ENCODE data around the gene IGFBPL1.

The IGFBPL1 gene

GRCh38 chr9:38421498-38422211 is 2.6 kb downstream of the IGFBPL1 start:
- H3K4me3 ChIP-seq (replicated peaks; ENCODE audit: low read depth, low read length) = no peak overlapping the region
- no peak for DNase-seq (ENCODE audit: low read depth)
- TF ChIP-seq, protein P1, sequence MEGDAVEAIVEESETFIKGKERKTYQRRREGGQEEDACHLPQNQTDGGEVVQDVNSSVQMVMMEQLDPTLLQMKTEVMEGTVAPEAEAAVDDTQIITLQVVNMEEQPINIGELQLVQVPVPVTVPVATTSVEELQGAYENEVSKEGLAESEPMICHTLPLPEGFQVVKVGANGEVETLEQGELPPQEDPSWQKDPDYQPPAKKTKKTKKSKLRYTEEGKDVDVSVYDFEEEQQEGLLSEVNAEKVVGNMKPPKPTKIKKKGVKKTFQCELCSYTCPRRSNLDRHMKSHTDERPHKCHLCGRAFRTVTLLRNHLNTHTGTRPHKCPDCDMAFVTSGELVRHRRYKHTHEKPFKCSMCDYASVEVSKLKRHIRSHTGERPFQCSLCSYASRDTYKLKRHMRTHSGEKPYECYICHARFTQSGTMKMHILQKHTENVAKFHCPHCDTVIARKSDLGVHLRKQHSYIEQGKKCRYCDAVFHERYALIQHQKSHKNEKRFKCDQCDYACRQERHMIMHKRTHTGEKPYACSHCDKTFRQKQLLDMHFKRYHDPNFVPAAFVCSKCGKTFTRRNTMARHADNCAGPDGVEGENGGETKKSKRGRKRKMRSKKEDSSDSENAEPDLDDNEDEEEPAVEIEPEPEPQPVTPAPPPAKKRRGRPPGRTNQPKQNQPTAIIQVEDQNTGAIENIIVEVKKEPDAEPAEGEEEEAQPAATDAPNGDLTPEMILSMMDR (IDR thresholded peaks at IDR 0.05; ENCODE audit: low read length, missing control alignments) = no peak

DNA sequence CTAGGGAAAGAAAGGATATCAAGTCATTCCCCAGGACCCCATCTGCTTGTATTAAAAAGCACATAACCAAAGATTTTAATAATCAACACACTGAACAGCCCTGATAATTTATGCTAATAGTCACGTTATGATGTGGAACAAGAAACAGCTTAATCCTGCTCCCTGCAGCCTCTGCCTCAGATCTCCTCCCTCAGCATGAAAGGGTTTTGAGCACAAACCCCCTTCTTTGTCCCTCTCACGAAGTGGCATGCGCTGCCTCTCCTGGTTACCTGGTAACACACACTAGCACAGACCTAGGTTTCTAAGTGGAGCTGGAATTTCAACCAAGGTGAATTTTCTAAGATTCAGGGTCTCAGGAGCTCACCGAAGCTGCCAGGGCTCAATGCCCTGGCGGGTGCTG is 5.1 kb downstream of the IGFBPL1 start:
- no peak overlapping the region for H3K4me3 ChIP-seq (replicated peaks; ENCODE audit: low read depth, low read length)
- DNase-seq (ENCODE audit: low read depth) = no peak
- TF ChIP-seq, protein P1 (IDR thresholded peaks at IDR 0.05; ENCODE audit: low read length, missing control alignments) = no peak

DNA sequence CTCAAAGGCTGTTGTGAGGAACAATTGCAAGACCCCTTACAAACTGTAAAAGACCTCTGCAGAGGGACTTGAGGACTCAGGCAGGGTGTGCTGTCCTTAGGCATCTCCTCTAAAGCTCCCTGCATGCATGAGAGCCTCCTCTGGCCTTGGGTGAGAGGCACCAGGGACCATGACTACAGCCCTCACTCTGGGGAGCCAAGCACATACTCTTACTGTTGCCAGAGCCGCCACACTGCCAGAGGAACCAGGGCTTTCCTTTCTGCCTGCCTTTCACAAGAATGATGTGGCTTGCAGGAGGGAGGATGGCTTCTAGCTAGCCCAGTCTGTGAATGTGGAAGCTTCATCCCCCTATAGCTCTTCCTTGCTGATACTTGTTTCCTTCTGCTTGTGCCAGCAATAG is 5.9 kb downstream of the IGFBPL1 start:
- no peak for DNase-seq (ENCODE audit: low read depth)
- no peak overlapping the region for H3K4me3 ChIP-seq (replicated peaks; ENCODE audit: low read depth, low read length)
- TF ChIP-seq, protein P1 (IDR thresholded peaks at IDR 0.05; ENCODE audit: low read length, missing control alignments) = no peak

DNA sequence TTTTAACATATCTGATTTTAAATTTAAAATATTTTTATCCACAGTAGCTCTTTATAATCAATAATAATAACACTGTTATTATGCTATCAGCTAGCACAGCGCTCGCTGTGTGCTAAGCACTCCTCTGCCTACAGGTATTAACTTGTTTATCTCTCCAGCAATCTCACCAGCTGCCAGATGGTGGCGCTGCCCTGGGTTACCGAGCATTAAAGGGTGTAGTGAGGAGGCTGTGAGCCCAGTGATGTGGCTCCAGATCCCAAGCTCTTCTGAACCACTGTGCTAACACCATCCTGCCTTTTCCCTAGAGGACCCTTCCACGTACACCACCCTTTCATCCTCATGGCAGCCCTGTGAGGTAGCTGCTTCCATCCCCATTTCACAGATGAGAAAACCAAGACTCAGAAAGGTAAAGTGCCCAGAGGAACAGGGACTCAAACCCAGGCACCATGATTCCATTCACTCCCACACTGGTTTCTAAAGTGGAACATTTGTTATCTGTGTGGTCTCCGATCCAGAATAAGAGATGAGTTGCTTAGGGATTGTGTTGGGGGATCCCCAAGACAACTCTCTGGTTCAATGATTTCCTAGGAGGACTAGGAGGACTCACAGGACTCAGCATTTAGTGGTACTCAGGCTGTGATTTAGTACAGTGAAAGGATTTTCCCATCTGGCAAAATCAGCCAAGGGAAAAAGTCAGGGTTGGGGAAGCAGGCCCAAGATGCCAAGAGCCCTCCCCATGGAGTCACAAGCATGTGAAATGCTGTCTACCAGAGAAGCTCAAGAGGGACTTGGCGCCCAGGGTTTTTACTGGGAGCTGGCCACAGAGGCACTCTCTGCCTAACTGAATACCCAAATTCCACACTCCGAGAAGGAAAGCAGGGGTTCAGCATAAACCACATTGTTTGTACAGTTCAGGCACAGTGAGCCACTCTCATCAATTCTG is 7.0 kb downstream of the IGFBPL1 start:
- no peak for DNase-seq (ENCODE audit: low read depth)
- no peak overlapping the region for H3K4me3 ChIP-seq (replicated peaks; ENCODE audit: low read depth, low read length)
- TF ChIP-seq, protein P1 (IDR thresholded peaks at IDR 0.05; ENCODE audit: low read length, missing control alignments) = peak; percentile 51

DNA sequence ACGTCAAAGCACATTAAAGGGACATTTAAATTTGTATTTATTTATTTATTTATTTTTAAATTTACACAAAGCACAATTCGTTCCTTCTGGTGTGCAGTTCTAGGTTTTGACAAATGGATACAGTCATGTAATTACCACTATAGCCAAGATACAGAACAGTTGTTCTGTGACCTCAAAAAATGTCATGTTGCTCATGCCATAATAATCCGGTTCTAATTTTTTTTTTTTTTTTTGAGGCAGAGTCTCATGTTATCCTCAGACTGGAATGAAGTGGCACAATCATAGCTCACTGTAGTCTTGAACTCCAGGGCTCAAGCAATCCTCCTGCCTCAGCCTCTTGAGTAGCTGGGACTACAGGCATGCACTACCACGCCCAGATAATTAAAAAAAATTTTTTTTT is 7.8 kb downstream of the IGFBPL1 start:
- TF ChIP-seq, protein P1 (IDR thresholded peaks at IDR 0.05; ENCODE audit: low read length, missing control alignments) = no peak
- no peak overlapping the region for H3K4me3 ChIP-seq (replicated peaks; ENCODE audit: low read depth, low read length)
- no peak for DNase-seq (ENCODE audit: low read depth)

- no peak for DNase-seq (ENCODE audit: low read depth)
- no peak overlapping the region for H3K4me3 ChIP-seq (replicated peaks; ENCODE audit: low read depth, low read length)
Measured at GRCh38 chr9:38415856-38416255, 8.4 kb downstream of the IGFBPL1 start.

More at GRCh38 chr9:38415856-38416255, 8.4 kb downstream of the IGFBPL1 start:
- TF ChIP-seq, protein P1 (IDR thresholded peaks at IDR 0.05; ENCODE audit: low read length, missing control alignments) = no peak

All from fibroblast of pulmonary artery (primary cell).